ENCODE results near the gene CLIP3.

Gene CLIP3

DNA sequence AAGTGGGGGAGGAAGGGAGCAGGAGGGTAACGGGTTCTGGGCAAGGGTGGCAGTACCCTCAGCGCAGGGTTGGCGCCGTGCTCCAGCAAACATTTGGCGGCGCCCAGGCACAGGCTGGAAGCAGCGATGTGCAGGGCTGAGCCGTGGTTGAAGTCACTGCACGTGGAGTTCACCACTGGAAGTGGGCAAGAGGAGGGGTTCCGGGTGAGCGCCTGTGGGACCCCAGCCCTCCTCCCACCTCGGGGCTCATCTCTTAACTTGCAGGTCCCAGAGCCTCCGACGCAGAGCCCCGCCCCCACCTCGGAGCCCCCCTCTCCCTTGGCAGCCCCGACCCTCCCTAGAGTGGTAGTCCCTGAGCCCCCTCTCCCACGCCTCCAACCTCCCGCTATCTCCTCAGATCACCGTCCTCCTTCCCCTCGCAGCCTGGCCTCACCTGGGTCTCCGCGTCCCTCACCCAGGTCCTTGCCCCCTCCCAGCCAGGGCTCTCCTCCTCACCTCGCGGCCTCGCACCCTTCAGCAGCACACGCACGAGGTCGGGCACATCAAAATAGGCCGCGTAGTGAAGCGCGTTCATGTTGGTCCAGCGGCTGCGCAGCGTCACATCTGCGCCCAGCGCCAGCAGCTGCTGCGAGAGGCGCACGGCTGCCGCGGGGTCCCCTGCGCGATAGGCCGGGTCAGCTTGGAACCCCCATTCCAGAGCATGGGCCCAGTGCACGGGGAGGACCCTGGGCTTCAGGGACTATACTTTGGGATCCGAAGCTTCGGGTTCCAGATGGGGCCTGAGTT is 6.4 kb downstream of the CLIP3 start:
- Histone ChIP-seq H3K4me1 (ENCODE audit: control insufficient read depth in 1 of 2, insufficient read depth in 2 of 2, low read length in 2 of 2) (no peaks in the 10 kb centered on the region), H2BK12ac (ENCODE audit: low read length) (no peak overlapping the region), H3K79me1 (ENCODE audit: low read length) (no peaks in the 10 kb centered on the region), H4K12ac (ENCODE audit: low read depth, low read length) (no peak overlapping the region), H4K91ac (ENCODE audit: low read depth, low read length) (no peak overlapping the region), H2AK5ac (ENCODE audit: low read length) (no peak overlapping the region), H2BK120ac (ENCODE audit: insufficient read depth, low read length, poor library complexity) (no peak overlapping the region), H3K27ac (ENCODE audit: low read depth, low read length) (no peak overlapping the region), H3K79me2 (ENCODE audit: control insufficient read depth, insufficient read depth, low read length, poor library complexity) (no peaks in the 10 kb centered on the region), H3K27me3 (ENCODE audit: insufficient read depth, low read length) (no peaks in the 10 kb centered on the region), H3K18ac (ENCODE audit: low read length) (no peak overlapping the region), H3K9me3 (ENCODE audit: insufficient read depth, low read depth, low read length) (no peaks in the 10 kb centered on the region), H2BK5ac (ENCODE audit: low read depth, low read length, poor library complexity) (no peak overlapping the region), H2AFZ (ENCODE audit: insufficient read depth, low read length, poor library complexity) (no peak overlapping the region), H3K9ac (ENCODE audit: low read length) (no peak overlapping the region), H3K4ac (ENCODE audit: low read depth, low read length) (no peak overlapping the region), H3K23ac (ENCODE audit: low read length) (no peak overlapping the region), H3K4me3 (ENCODE audit: low read depth, low read length) (peak overlapping the region; percentile 13), H3K14ac (ENCODE audit: low read length) (no peak overlapping the region), H3K36me3 (ENCODE audit: control insufficient read depth in 1 of 2, insufficient read depth in 2 of 2, low read length in 2 of 2) (peaks cover 20 to 25% of the 10 kb centered on the region in 2 experiments), H4K8ac (ENCODE audit: low read depth, low read length) (no peak overlapping the region), H3K4me2 (ENCODE audit: low read length) (no peak overlapping the region)
- WGBS (ENCODE audit: extremely low coverage, insufficient coverage, insufficient read length): no CpG with 5 or more reads among the region's 49 CpGs
- DNase-seq: no peak

DNA sequence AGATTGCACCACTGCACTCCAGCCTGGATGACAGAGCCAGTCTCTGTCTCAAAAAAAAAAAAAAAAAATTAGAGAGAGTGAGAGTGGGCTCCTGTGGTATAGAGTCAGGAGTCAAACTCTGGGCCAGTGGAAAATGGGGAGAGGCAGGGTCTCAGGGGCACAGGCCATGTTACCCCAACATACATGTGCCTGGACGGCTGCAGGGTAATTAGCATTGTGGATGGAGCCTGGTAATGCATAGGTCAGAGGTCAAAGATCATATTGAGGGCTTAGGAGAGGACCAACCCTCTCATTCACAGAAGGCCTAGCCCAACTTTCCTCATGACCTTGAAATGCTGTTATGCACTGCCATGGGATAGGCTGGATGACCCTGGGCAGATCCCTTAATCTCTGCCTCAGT is 7.1 kb downstream of the CLIP3 start:
- Histone ChIP-seq H3K9me3 (ENCODE audit: insufficient read depth, low read depth, low read length) (no peaks in the 10 kb centered on the region), H2BK120ac (ENCODE audit: insufficient read depth, low read length, poor library complexity) (no peak overlapping the region), H3K79me1 (ENCODE audit: low read length) (no peaks in the 10 kb centered on the region), H3K23ac (ENCODE audit: low read length) (no peak overlapping the region), H4K12ac (ENCODE audit: low read depth, low read length) (no peak overlapping the region), H4K8ac (ENCODE audit: low read depth, low read length) (no peak overlapping the region), H4K91ac (ENCODE audit: low read depth, low read length) (no peak overlapping the region), H3K4ac (ENCODE audit: low read depth, low read length) (no peak overlapping the region), H3K4me1 (ENCODE audit: control insufficient read depth in 1 of 2, insufficient read depth in 2 of 2, low read length in 2 of 2) (no peaks in the 10 kb centered on the region), H3K27me3 (ENCODE audit: insufficient read depth, low read length) (no peaks in the 10 kb centered on the region), H2AFZ (ENCODE audit: insufficient read depth, low read length, poor library complexity) (no peak overlapping the region), H2BK12ac (ENCODE audit: low read length) (no peak overlapping the region), H3K18ac (ENCODE audit: low read length) (no peak overlapping the region), H3K27ac (ENCODE audit: low read depth, low read length) (no peak overlapping the region), H3K36me3 (ENCODE audit: control insufficient read depth in 1 of 2, insufficient read depth in 2 of 2, low read length in 2 of 2) (peaks cover 20 to 25% of the 10 kb centered on the region in 2 experiments), H2AK5ac (ENCODE audit: low read length) (no peak overlapping the region), H3K4me3 (ENCODE audit: low read depth, low read length) (no peak overlapping the region), H3K4me2 (ENCODE audit: low read length) (no peak overlapping the region), H3K14ac (ENCODE audit: low read length) (no peak overlapping the region), H3K9ac (ENCODE audit: low read length) (no peak overlapping the region), H2BK5ac (ENCODE audit: low read depth, low read length, poor library complexity) (no peak overlapping the region), H3K79me2 (ENCODE audit: control insufficient read depth, insufficient read depth, low read length, poor library complexity) (no peaks in the 10 kb centered on the region)
- DNase-seq: no peak
- no CpG with 5 or more reads among the region's 1 CpG for WGBS (ENCODE audit: extremely low coverage, insufficient coverage, insufficient read length)

GRCh38 chr19:36023432-36023831 is 9.2 kb downstream of the CLIP3 start:
- Histone ChIP-seq H3K23ac (ENCODE audit: low read length) (no peak overlapping the region), H2BK12ac (ENCODE audit: low read length) (no peak overlapping the region), H3K27me3 (ENCODE audit: insufficient read depth, low read length) (no peaks in the 10 kb centered on the region), H2AK5ac (ENCODE audit: low read length) (no peak overlapping the region), H4K91ac (ENCODE audit: low read depth, low read length) (no peak overlapping the region), H3K9ac (ENCODE audit: low read length) (no peak overlapping the region), H3K18ac (ENCODE audit: low read length) (no peak overlapping the region), H3K14ac (ENCODE audit: low read length) (no peak overlapping the region), H3K27ac (ENCODE audit: low read depth, low read length) (no peak overlapping the region), H3K4me1 (ENCODE audit: control insufficient read depth in 1 of 2, insufficient read depth in 2 of 2, low read length in 2 of 2) (no peaks in the 10 kb centered on the region), H4K8ac (ENCODE audit: low read depth, low read length) (no peak overlapping the region), H2BK120ac (ENCODE audit: insufficient read depth, low read length, poor library complexity) (no peak overlapping the region), H3K79me1 (ENCODE audit: low read length) (no peaks in the 10 kb centered on the region), H2BK5ac (ENCODE audit: low read depth, low read length, poor library complexity) (no peak overlapping the region), H4K12ac (ENCODE audit: low read depth, low read length) (no peak overlapping the region), H3K79me2 (ENCODE audit: control insufficient read depth, insufficient read depth, low read length, poor library complexity) (no peaks in the 10 kb centered on the region), H3K4ac (ENCODE audit: low read depth, low read length) (no peak overlapping the region), H3K36me3 (ENCODE audit: control insufficient read depth in 1 of 2, insufficient read depth in 2 of 2, low read length in 2 of 2) (peaks cover 24 to 29% of the 10 kb centered on the region in 2 experiments), H3K9me3 (ENCODE audit: insufficient read depth, low read depth, low read length) (no peaks in the 10 kb centered on the region), H2AFZ (ENCODE audit: insufficient read depth, low read length, poor library complexity) (no peak overlapping the region), H3K4me3 (ENCODE audit: low read depth, low read length) (no peak overlapping the region), H3K4me2 (ENCODE audit: low read length) (no peak overlapping the region)
- no CpG with 5 or more reads among the region's 5 CpGs for WGBS (ENCODE audit: extremely low coverage, insufficient coverage, insufficient read length)
- DNase-seq: no peak

DNA sequence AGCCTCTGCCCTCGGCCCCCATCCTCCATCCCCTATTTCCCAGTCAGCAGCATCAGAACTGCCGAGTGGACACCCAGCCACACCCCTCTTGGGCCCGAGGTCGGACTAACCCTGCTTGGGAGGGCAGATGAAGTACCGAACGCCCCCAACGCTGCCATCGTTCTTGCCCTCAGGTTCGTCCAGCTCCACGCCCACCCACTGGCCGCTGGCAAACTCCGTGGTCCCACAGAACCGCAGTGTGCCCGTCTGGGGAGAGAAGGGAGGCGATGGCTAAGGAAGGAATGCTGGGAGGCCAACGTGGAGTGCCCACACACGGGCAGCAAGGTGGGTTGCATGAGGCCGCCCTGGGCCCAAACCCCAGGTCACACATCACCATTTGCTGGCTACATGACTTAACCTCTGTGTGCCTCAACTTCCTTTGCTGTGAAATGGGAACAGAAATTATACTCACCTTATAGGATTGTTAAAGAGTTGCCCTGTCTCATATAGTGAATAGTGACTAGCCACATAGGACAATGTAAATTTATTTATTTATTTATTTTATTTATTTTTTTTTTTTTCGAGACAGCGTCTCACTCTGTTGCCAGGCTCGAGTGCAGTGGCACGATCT is 13.5 kb downstream of the CLIP3 start:
- Histone ChIP-seq H3K27me3 (ENCODE audit: insufficient read depth, low read length) (no peaks in the 10 kb centered on the region), H4K12ac (ENCODE audit: low read depth, low read length) (no peak overlapping the region), H3K23ac (ENCODE audit: low read length) (no peak overlapping the region), H2AK5ac (ENCODE audit: low read length) (no peak overlapping the region), H2BK5ac (ENCODE audit: low read depth, low read length, poor library complexity) (no peak overlapping the region), H2BK120ac (ENCODE audit: insufficient read depth, low read length, poor library complexity) (no peak overlapping the region), H3K4me2 (ENCODE audit: low read length) (no peak overlapping the region), H3K79me1 (ENCODE audit: low read length) (peaks cover 3% of the 10 kb centered on the region), H3K9me3 (ENCODE audit: insufficient read depth, low read depth, low read length) (no peaks in the 10 kb centered on the region), H3K27ac (ENCODE audit: low read depth, low read length) (no peak overlapping the region), H3K36me3 (ENCODE audit: control insufficient read depth in 1 of 2, insufficient read depth in 2 of 2, low read length in 2 of 2) (peaks cover 21 to 24% of the 10 kb centered on the region in 2 experiments), H2AFZ (ENCODE audit: insufficient read depth, low read length, poor library complexity) (no peak overlapping the region), H3K4me3 (ENCODE audit: low read depth, low read length) (no peak overlapping the region), H3K14ac (ENCODE audit: low read length) (no peak overlapping the region), H3K4me1 (ENCODE audit: control insufficient read depth in 1 of 2, insufficient read depth in 2 of 2, low read length in 2 of 2) (peaks cover 5 to 7% of the 10 kb centered on the region in 2 experiments), H3K9ac (ENCODE audit: low read length) (no peak overlapping the region), H2BK12ac (ENCODE audit: low read length) (no peak overlapping the region), H4K8ac (ENCODE audit: low read depth, low read length) (no peak overlapping the region), H3K4ac (ENCODE audit: low read depth, low read length) (no peak overlapping the region), H4K91ac (ENCODE audit: low read depth, low read length) (no peak overlapping the region), H3K79me2 (ENCODE audit: control insufficient read depth, insufficient read depth, low read length, poor library complexity) (no peaks in the 10 kb centered on the region), H3K18ac (ENCODE audit: low read length) (no peak overlapping the region)
- DNase-seq: no peak
- no CpG with 5 or more reads among the region's 22 CpGs for WGBS (ENCODE audit: extremely low coverage, insufficient coverage, insufficient read length)

Measured in trophoblast cell (in vitro differentiated cells and primary cell).